GM18498 (cell line): Measurements from ENCODE around the gene CCT3.
"Not testable (repeated sequence)": the region's sequence is repeated elsewhere in the genome, so short reads cannot be mapped to it uniquely, and the experiment has no call there.

Source experiments
- ATAC-seq: cut with Tn5 transposase; IDR thresholded peaks from one replicate; pipeline ENCODE4 v1.9.1; 2021; ENCODE audit warnings: mild to moderate bottlenecking, moderate library complexity; ENCODE audit not compliant: unreplicated experiment

Gene CCT3

GRCh38 chr1:156338180-156338976 is at the start of gene CCT3, which contains the start of gene TSACC:
Gene CCT3, minus strand, starts transcription at chr1:156338292. Its CDS starts 108 bp downstream, at chr1:156338184.
Gene TSACC, plus strand, starts transcription at chr1:156338526. Its CDS starts 1,232 bp downstream, at chr1:156339758.
- ATAC-seq: peak; percentile 94

GRCh38 chr1:156387870-156388173 is 49.7 kb upstream of the CCT3 start:
- ATAC-seq: no peak

DNA sequence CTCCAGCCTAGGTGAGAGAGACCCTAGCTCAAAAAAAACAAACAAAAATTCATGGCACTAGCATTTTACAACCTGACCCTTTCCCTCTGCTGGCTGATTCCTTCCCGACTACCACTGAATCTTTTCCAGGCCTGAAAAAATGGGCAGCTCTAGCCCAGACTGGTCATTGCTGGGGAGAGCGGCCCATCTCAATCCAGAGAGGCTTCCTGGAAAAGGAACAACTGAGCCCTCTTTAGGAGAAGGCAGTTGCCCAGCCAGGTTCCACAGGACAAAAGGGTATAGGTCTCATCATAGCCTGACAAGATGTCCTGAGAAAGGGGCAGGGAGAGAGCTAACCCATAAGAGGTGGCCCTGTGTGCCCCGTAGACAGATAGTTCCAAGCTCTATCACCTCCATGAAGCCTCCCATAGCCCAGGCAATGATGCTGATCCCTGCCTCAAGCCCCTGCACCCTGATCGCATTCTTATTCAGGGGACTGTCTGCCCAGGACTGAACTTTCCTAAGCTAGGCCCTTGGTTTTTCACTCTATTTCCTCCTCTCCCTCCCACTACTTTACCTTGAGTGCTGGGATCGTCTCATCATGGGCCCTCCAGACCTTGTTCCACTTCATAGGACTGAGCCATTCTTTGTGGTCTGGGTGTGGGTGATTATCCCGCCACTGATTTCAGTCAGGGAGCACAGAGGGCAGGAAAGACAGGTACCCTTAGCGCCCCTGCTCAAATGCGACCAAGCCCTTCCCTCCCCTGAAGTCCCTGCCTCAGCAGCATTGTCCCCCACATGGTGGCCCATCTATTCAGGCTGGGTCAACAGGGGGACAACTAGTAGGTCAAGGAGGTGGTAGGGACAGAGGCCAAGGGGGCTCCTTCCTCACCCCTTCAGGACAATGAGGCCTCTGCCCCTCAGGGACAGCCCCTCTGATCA is 49.1 kb upstream of the CCT3 start:
- no peak for ATAC-seq

DNA sequence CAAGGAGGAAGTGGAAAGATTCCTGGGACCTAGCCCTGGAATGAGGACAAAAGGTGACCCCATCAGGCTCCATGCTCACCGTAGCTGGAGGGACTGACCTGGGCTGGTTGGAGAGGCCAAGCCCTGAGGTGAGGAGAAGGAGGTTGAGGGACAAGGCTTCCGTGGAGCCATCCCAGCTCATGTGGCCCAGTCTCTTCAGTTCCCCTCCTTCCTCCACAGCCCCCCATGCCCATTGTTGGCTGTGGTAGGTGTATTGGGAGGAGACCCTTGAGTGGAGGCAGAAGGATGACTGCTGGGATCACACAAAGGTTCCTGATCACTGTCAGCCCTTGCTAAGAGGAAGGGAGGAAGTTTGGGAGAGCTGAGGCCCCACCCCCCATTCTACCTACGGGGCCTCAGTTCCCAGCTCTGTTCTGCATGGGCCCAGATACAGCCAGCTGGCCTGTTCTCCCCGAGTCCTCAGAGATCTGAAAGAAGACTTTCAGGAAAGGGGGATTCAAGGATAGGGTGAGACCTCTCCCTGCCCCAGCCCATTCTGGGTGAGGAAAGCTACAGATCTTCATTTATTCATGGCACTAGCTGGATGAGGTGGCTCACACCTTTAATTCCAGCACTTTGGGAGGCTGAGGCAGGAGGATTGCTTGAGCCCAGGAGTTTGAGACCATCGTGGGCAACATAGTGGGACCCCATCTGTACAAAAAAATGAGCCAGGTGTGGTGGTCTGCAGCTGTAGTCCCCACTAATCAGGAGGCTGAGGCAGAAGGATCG is 48.2 kb upstream of the CCT3 start:
- no peak for ATAC-seq

GRCh38 chr1:156385534-156386031 is 47.5 kb upstream of the CCT3 start:
- ATAC-seq: no peak

GRCh38 chr1:156384658-156385057 is 46.6 kb upstream of the CCT3 start:
- ATAC-seq: no peak

GRCh38 chr1:156384007-156384406 is 45.9 kb upstream of the CCT3 start:
- no peak for ATAC-seq

GRCh38 chr1:156383023-156383422 is 44.9 kb upstream of the CCT3 start:
- ATAC-seq: peak; percentile 69

DNA sequence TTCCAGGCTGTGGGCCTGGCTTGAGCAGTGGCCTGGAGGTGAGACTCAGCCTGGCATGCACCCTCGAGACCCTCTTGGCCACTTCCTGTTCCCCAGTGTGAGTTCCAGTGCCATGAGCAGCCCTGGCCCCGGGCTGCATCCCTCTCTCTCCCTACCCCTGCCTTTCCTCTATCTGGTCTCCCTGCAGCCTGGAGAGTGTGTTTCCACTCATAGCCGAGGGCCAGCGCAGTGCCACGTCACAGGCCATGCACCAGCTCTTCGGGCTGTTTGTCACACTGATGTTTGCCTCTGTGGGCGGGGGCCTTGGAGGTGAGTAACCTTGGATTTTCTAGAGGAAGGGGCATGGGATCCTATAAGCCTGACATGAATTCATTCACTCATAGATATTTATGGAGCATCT is 44.5 kb upstream of the CCT3 start:
- ATAC-seq: no peak

DNA sequence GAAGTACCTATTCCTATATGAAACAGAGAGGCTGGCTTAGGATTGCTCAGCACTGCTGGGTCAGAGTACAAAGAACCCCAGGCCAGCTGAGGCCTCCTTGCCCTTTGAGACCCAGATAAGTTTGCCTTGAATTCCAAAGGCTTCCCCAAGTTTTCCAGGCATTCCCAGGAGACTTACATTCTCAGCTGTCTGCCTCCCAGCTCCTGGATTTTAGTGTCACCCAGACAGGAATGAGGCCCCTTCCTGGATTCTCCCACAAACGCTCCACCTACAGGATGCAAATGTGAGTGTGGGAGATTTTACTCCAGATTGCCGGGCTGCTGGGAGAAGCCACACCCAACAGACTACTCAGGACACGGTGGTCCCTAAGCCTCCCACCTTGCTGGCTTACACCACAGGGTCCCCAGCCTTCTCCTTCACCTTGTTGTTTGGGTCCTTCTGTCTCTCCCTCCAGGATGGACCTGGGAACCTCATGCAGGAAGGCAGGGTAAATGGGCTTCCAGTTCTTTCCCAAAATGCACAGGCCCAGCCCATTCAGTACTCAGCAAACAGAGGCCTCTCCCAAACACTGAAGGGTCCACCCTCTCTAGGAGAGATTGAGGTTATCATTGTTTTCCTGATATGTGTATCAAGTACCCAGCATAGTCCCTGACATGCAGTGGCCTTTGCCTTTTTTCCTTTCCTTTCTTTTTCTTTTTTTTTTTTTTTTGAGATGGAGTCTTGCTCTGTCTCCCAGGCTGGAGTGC is 41.5 kb upstream of the CCT3 start:
- no peak for ATAC-seq

GRCh38 chr1:156378557-156378956 is 40.5 kb upstream of the CCT3 start:
- no peak for ATAC-seq

- no peak for ATAC-seq
Measured at GRCh38 chr1:156376958-156377919, 39.1 kb upstream of the CCT3 start.

DNA sequence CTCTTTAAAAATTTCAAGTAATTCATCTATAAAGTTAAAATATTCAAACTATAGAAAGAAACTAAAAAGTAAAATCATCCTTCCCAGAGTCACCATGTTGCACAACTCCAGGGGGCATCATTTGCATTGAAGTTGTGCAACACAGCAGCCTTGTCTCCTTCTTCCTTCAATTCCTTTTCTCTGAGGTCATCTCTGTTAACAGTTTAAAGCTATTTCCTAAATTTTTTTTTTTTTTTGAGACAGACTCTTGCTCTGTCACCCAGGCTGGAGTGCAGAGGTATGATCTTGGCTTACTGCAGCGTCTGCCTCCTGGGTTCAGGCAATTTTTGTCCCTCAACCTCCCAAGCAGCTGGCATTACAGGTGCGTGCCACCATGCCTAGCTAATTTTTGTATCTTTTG is 38.1 kb upstream of the CCT3 start:
- ATAC-seq: no peak

GRCh38 chr1:156373546-156373945 is 35.5 kb upstream of the CCT3 start:
- ATAC-seq: no peak

DNA sequence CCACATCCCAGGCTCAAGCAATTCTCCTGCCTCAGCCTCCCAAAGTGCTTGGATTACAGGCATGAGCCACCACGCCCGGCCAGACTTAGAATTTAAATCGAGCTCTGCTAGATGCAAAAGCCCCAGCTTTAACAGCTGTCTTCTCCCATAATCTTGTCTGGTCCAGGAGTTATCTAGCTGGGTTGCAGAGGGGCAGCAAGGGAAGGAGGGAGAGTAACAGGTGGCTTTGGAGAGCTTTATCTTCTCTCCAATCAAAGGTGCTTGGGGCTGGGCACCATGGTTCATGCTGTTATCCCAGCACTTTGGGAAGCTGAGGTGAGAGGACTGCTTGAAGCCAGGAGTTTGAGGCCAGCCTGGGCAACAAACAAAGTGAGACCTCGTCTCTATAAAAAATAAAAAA is 34.8 kb upstream of the CCT3 start:
- no peak for ATAC-seq

- ATAC-seq: no peak
Measured at GRCh38 chr1:156372265-156372586, 34.1 kb upstream of the CCT3 start.

DNA sequence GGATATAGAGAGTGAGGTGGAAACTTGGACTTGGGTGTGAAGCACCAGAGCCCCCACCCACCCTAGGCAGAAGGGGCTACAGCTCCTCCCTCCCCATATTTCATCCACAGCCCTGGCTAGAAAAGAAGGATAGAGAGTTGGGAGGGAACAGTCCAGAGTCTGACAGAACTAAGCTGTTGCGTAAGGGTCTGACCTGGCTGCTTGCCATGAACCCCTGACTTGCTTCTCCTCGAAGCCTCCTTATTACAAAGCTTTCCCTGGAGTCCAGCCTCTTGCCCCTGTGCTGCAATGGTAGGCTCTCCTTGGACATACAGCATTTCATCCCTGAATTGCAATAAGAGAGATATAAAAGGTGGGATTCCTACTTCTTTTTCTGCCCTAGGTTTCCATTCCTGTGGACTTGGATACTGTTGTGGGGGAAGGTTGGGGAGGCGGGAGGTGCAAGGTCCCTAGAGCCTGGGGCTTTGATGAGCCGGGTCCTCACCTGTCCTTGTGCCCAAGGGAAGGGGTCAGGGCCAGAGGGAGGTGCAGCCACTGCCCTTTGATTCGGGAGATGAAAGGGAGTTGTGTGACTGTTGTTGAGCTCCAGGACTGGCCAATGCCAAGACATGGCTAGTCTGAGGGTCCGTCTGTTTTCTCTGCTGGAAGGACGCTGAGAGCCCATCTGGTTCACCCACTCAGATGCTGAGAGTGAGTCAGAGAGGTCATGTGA is 33.6 kb upstream of the CCT3 start:
- no peak for ATAC-seq

DNA sequence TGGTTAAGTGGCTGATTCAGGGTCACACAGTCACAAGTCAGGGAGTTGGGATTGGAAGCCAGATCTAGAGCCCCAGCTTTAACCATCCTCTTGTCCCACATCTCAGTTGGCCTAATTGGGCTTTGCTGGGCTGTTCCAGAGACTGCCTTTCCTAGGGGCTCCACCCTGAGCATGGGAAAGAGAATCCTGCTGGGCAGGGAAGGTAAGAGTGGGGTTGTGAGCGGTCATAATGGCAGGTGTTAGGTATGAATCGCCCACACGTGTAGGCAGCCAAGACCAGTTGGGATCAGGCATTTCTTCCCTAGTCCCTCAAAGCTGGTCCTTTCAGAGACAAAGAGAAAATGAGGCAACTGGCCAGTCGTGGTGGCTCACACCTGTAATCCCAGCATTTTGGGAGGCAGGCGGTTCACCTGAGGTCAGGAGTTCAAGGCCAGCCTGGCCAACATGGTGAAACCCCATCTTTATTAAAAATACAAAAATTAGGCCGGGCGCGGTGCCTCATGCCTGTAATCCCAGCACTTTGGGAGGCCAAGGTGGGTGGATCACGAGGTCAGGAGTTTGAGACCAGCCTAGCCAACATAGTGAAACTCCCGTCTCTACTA is 31.7 kb upstream of the CCT3 start:
- ATAC-seq: not testable (repeated sequence)
